ENCODE results near the gene RRP36. TPM values are rescaled to one million over a fixed set of nuclear protein-coding genes. Genes with fewer than 3 reads are reported as not detected.
A peak's percentile ranks its signal among the peaks of the same experiment; 100 is the strongest.

RRP36 gene
- total and polyA plus RNA-seq, 9 of the 15 experiments (the other 6 are each of a cell fraction or from before 2014, with no cell fraction given) = 27.6 to 150 (median 114) TPM

GRCh38 chr6:43070028-43070632 is 48.7 kb downstream of the RRP36 start (continued):
- TF ChIP-seq ARNT (IDR thresholded peaks at IDR 0.05) (0 out of 4 replicates have a peak, but pooled peaks of 1 of the 2 experiments have one; percentile 32), RAD21 (CRISPR knock-in tag; conservative IDR thresholded peaks at IDR 0.05 in 1 of 2, IDR thresholded peaks at IDR 0.05 in 1 of 2) (peak; percentile 68 to 77), MIER1 (IDR thresholded peaks at IDR 0.05; ENCODE audit: low read depth) (no peak), KAT2B (IDR thresholded peaks at IDR 0.05; ENCODE audit: low read depth, low read length) (no peak), CC2D1A (IDR thresholded peaks at IDR 0.05) (peak; percentile 72; the same call in 1 of the 2 replicates), ZNF444 (CRISPR knock-in tag; IDR thresholded peaks at IDR 0.05) (no peak), ZNF79 (CRISPR knock-in tag; IDR thresholded peaks at IDR 0.05; ENCODE audit: low read depth) (no peak), RB1 (IDR thresholded peaks at IDR 0.05; ENCODE audit: low read depth) (0 out of 2 replicates have a peak, but pooled peaks have one; percentile 13), ZNF263 (CRISPR knock-in tag; IDR thresholded peaks at IDR 0.05; ENCODE audit: borderline replicate concordance) (no peak), ZNF184 (CRISPR knock-in tag; IDR thresholded peaks at IDR 0.05) (no peak), TBL1XR1 (IDR thresholded peaks at IDR 0.05; ENCODE audit: low read length in 2 of 2) (peak in 1 of 2 experiments; percentile 40; a peak in 1 of 4 replicates), MCM5 (IDR thresholded peaks at IDR 0.05; ENCODE audit: low read depth) (no peak), NBN (IDR thresholded peaks at IDR 0.05; ENCODE audit: low read depth) (0 out of 2 replicates have a peak, but pooled peaks have one; percentile 36), HDGF (IDR thresholded peaks at IDR 0.05) (no peak), ZNF551 (CRISPR knock-in tag; IDR thresholded peaks at IDR 0.05) (no peak), ZNF584 (CRISPR knock-in tag; IDR thresholded peaks at IDR 0.05; ENCODE audit: low read depth) (no peak), HMGXB4 (CRISPR knock-in tag; IDR thresholded peaks at IDR 0.05) (no peak), TEAD2 (tag; IDR thresholded peaks at IDR 0.05) (no peak), PTRF (tag; IDR thresholded peaks at IDR 0.05) (no peak)
- TF ChIP-seq, protein P1, sequence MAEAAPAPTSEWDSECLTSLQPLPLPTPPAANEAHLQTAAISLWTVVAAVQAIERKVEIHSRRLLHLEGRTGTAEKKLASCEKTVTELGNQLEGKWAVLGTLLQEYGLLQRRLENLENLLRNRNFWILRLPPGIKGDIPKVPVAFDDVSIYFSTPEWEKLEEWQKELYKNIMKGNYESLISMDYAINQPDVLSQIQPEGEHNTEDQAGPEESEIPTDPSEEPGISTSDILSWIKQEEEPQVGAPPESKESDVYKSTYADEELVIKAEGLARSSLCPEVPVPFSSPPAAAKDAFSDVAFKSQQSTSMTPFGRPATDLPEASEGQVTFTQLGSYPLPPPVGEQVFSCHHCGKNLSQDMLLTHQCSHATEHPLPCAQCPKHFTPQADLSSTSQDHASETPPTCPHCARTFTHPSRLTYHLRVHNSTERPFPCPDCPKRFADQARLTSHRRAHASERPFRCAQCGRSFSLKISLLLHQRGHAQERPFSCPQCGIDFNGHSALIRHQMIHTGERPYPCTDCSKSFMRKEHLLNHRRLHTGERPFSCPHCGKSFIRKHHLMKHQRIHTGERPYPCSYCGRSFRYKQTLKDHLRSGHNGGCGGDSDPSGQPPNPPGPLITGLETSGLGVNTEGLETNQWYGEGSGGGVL (CRISPR knock-in tag; IDR thresholded peaks at IDR 0.05) = no peak
- TF ChIP-seq, protein P2, sequence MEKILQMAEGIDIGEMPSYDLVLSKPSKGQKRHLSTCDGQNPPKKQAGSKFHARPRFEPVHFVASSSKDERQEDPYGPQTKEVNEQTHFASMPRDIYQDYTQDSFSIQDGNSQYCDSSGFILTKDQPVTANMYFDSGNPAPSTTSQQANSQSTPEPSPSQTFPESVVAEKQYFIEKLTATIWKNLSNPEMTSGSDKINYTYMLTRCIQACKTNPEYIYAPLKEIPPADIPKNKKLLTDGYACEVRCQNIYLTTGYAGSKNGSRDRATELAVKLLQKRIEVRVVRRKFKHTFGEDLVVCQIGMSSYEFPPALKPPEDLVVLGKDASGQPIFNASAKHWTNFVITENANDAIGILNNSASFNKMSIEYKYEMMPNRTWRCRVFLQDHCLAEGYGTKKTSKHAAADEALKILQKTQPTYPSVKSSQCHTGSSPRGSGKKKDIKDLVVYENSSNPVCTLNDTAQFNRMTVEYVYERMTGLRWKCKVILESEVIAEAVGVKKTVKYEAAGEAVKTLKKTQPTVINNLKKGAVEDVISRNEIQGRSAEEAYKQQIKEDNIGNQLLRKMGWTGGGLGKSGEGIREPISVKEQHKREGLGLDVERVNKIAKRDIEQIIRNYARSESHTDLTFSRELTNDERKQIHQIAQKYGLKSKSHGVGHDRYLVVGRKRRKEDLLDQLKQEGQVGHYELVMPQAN (IDR thresholded peaks at IDR 0.05; ENCODE audit: borderline replicate concordance) = no peak

All from K562 (cell line).